Endothelial cell of umbilical vein (primary cell): ENCODE data around the gene CD55.

Experiments used
- EZH2 ChIP-seq: IDR thresholded peaks from 2 replicates; pipeline ENCODE4 v1.6.1; 2012; ENCODE audit warnings: borderline replicate concordance, low read depth, mild to moderate bottlenecking, moderate library complexity, low read length, inconsistent platforms; ENCODE audit not compliant: severe bottlenecking
- FOS ChIP-seq: IDR thresholded peaks from 2 replicates; pipeline ENCODE4 v1.6.1; 2011; ENCODE audit warnings: mild to moderate bottlenecking, low read length, moderate library complexity, borderline replicate concordance; ENCODE audit not compliant: insufficient read depth
- JUN ChIP-seq: IDR thresholded peaks from 2 replicates; pipeline ENCODE4 v1.6.1; 2011; ENCODE audit warnings: borderline replicate concordance, low read depth; ENCODE audit not compliant: insufficient read length, insufficient read depth
- POLR2A ChIP-seq: IDR thresholded peaks from 2 replicates; pipeline ENCODE4 v1.6.1; 2012; ENCODE audit warnings: low read depth, mild to moderate bottlenecking, control low read depth, low read length
- POLR2AphosphoS5 ChIP-seq: IDR thresholded peaks from 2 replicates; pipeline ENCODE4 v1.6.1; 2012; ENCODE audit warnings: low read depth, mild to moderate bottlenecking, control low read depth, low read length, moderate library complexity; ENCODE audit not compliant: insufficient read depth
- TF ChIP-seq, protein P1 (sequence below), 2 donors: IDR thresholded peaks; 1 replicate in 1 of 2; 2 replicates in 1 of 2; pipeline ENCODE4 v1.5.1; 2011; ENCODE audit warnings: low read length in 2 of 2, mild to moderate bottlenecking in 2 of 2, moderate library complexity in 2 of 2, control low read depth in 1 of 2, inconsistent platforms in 1 of 2, low read depth in 1 of 2; ENCODE audit not compliant: insufficient read depth in 1 of 2; ENCODE audit errors: extremely low read depth in 1 of 2
- TF ChIP-seq, protein P2 (sequence below): IDR thresholded peaks from 2 replicates; pipeline ENCODE4 v1.6.1; 2011; ENCODE audit not compliant: insufficient read depth, insufficient read length

DNA sequence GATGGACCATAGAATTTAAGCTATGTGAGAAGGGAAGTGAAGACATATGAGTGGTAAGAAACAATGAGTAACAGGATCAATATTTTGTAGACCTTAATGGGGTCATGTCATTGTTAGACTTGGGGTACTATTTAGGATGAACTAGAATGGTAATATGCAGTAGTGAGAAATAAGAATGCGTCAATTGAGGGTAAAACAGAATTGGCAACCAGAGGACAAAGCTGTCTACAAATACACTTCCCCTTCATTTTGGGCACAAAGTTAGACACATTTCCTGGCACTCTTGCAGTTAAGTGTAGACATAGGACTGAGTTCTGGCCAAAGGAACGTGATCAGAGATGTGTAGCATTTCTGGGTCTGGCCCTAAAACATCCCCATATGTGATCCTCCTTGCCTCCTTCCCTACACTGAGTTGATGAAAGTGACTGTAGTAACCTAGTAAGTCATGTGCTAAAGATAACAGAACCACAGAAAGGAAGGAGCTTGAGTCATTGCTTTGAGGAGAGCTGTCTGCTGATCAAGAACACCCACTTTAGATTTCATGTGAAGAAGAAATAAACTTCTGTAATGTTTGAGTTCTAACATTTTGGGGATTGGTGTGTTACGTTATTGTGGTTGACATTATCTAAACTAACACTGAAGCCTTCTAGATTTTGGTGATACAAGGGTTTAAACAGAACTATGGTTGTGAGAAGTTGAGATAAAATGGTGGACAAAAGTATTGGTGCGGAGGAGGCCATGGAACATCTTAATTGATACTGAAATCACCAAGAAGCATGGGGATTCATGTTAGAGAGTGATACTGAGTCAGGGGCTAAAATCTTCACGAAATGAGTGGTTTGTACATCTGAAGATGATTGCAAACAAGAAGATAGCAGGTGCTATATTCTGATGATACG, 41.7 kb downstream of the CD55 start:
- TF ChIP-seq POLR2A (no peak), POLR2AphosphoS5 (no peak), JUN (no peak), EZH2 (no peak), FOS (peak; percentile 18)
- TF ChIP-seq, protein P1, sequence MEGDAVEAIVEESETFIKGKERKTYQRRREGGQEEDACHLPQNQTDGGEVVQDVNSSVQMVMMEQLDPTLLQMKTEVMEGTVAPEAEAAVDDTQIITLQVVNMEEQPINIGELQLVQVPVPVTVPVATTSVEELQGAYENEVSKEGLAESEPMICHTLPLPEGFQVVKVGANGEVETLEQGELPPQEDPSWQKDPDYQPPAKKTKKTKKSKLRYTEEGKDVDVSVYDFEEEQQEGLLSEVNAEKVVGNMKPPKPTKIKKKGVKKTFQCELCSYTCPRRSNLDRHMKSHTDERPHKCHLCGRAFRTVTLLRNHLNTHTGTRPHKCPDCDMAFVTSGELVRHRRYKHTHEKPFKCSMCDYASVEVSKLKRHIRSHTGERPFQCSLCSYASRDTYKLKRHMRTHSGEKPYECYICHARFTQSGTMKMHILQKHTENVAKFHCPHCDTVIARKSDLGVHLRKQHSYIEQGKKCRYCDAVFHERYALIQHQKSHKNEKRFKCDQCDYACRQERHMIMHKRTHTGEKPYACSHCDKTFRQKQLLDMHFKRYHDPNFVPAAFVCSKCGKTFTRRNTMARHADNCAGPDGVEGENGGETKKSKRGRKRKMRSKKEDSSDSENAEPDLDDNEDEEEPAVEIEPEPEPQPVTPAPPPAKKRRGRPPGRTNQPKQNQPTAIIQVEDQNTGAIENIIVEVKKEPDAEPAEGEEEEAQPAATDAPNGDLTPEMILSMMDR (IDR thresholded peaks at IDR 0.05; ENCODE audit: extremely low read depth in 1 of 2, insufficient read depth in 1 of 2, low read depth in 1 of 2, low read length in 2 of 2) = no peak
- TF ChIP-seq, protein P2, sequence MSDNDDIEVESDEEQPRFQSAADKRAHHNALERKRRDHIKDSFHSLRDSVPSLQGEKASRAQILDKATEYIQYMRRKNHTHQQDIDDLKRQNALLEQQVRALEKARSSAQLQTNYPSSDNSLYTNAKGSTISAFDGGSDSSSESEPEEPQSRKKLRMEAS = no peak
